ENCODE measurements around the gene PTPN6.

The PTPN6 gene

DNA sequence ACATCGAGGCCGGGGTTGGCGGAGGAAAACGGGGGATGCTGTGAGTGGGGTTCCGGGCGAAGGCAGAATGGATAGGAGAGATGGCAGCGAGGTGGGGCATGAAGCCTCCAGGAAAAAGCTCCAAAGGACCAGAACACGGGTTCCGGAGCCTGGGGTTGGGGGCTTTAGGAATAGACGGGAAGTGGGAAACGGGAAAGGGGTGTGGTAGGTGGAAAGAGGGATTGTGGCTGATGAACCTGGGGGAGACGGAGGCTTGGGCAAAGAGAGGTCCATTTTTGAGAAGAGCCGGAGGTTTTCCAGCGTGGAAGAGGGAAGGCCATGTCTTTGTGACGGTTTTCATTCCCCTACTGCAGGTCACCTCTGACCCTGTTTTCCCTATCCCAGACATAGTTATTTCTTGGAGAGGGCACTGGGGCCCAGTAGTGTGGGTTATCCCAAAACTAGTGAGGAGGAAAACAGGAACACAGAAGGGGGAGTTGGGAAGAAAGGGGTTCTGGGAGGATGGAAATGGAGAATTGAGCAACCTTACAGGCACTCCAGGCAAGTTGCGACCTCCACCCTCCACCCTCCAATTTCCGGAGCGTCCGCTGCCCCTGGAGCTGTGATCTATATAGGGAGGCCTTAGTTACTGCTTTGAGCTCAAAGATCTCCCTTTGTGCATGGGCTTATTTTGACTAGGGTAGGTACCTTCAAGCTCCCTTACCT is 22.3 kb upstream of the PTPN6 start:
- peak overlapping the region; percentile 82 for H3K4me3 ChIP-seq (ENCODE audit: low read length)
- TF ChIP-seq ZNF274 (IDR thresholded peaks at IDR 0.05; ENCODE audit: low read depth, low read length): no peak

DNA sequence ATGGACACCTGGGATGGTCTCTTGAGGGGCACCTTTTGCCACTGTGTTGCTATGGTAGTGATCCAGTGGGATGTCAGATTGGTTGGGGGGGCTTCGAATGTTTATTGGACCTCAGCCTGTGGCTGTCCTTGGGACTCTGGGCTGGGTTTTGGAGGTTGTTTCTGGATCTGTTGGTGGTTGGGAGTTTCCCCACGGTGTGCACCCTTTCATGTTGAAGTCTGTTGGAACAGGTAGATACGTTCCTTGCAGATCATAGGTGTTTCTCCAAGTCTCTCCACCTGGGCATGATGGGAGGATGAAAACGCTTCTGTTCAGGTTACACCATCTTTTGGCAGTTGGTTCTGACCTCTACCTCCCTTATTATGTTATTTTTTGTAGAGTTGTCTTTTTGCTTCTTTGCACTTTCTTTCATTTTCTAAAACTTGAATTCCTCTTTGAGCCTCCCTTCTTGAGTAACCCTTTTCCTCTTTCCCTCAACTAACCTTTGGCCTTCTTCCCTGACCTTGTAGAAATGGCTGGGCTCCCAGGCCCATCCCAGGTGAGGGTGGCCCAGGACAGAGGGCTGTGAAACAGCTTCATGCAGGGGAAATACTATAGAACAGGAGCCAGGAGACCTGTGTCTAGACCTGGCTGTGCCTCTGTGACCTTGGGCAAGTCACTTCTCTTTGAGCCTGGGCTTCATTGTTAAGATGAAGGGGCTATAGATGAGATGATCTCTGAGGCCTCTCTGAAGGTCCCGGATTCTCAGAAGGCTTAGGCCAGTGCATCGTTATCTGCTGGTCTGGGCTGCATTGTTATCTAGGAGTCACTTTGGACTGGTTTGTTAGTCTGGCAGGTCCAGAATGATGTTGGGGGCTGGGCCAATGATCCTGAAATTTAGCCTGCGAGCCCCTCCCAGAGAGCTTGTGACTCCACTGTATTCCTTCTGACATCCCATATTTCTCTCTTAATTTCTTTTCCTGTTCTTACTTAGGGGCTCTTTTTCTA is 21.4 kb upstream of the PTPN6 start:
- peak overlapping the region; percentile 82; the same call in 1 of the 2 replicates for H3K4me3 ChIP-seq (ENCODE audit: low read length)
- TF ChIP-seq ZNF274 (IDR thresholded peaks at IDR 0.05; ENCODE audit: low read depth, low read length): no peak

DNA sequence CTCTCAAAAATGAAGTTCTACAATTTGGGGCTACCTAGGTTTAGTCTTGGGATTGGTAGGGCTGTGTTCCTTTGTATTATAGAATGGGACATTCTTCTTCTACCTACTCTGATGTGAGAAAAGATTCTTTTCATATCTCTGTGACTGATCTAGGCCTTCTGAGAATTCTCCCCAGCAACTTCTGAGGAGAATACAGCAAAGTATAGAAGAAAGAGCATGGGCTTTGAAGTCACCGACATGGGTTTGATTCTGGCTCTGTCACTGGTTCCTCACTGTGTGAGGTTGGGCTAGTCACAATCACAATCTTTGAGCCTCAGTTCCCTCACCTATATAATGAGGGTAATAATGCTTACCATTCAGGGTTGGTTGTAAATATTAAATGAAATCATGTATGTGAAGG is 18.4 kb upstream of the PTPN6 start:
- H3K4me3 ChIP-seq (ENCODE audit: low read length): no peak overlapping the region
- TF ChIP-seq ZNF274 (IDR thresholded peaks at IDR 0.05; ENCODE audit: low read depth, low read length): no peak

DNA sequence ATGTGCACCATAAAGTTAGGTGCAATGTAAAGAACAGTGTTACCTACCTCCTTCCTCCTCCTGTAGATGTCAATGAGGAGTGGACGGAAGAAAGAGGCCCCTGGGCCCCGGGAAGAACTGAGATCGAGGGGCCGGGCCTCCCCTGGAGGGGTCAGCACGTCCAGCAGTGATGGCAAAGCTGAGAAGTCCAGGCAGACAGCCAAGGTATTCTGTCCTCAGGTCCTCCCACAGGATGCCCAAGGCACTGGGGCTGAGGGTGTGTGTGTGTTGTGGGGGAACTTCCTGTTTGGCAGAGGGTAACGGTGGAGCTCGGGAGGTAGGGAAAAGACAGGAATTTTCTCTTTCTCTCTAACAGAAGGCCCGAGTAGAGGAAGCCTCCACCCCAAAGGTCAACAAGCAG is 17.0 kb upstream of the PTPN6 start:
- TF ChIP-seq ZNF274 (IDR thresholded peaks at IDR 0.05; ENCODE audit: low read depth, low read length): no peak
- no peak overlapping the region for H3K4me3 ChIP-seq (ENCODE audit: low read length)

DNA sequence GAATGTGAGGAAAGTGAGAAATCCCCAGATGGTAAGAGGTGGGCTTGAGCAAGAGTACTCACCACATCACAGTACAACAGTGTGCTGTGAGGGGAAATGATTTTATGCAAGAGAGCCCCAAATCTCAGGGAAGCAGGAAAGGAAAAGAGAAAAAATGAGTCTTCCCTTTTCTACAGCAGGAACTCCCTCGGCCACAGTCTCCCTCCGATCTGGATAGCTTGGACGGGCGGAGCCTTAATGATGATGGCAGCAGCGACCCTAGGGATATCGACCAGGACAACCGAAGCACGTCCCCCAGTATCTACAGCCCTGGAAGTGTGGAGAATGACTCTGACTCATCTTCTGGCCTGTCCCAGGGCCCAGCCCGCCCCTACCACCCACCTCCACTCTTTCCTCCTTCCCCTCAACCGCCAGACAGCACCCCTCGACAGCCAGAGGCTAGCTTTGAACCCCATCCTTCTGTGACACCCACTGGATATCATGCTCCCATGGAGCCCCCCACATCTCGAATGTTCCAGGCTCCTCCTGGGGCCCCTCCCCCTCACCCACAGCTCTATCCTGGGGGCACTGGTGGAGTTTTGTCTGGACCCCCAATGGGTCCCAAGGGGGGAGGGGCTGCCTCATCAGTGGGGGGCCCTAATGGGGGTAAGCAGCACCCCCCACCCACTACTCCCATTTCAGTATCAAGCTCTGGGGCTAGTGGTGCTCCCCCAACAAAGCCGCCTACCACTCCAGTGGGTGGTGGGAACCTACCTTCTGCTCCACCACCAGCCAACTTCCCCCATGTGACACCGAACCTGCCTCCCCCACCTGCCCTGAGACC is 15.6 kb upstream of the PTPN6 start:
- no peak for TF ChIP-seq ZNF274 (IDR thresholded peaks at IDR 0.05; ENCODE audit: low read depth, low read length)
- H3K4me3 ChIP-seq (ENCODE audit: low read length): no peak overlapping the region

DNA sequence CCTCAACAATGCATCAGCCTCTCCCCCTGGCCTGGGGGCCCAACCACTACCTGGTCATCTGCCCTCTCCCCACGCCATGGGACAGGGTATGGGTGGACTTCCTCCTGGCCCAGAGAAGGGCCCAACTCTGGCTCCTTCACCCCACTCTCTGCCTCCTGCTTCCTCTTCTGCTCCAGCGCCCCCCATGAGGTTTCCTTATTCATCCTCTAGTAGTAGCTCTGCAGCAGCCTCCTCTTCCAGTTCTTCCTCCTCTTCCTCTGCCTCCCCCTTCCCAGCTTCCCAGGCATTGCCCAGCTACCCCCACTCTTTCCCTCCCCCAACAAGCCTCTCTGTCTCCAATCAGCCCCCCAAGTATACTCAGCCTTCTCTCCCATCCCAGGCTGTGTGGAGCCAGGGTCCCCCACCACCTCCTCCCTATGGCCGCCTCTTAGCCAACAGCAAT is 14.9 kb upstream of the PTPN6 start:
- no peak for TF ChIP-seq ZNF274 (IDR thresholded peaks at IDR 0.05; ENCODE audit: low read depth, low read length)
- peak overlapping the region; percentile 72; the same call in 1 of the 2 replicates for H3K4me3 ChIP-seq (ENCODE audit: low read length)

DNA sequence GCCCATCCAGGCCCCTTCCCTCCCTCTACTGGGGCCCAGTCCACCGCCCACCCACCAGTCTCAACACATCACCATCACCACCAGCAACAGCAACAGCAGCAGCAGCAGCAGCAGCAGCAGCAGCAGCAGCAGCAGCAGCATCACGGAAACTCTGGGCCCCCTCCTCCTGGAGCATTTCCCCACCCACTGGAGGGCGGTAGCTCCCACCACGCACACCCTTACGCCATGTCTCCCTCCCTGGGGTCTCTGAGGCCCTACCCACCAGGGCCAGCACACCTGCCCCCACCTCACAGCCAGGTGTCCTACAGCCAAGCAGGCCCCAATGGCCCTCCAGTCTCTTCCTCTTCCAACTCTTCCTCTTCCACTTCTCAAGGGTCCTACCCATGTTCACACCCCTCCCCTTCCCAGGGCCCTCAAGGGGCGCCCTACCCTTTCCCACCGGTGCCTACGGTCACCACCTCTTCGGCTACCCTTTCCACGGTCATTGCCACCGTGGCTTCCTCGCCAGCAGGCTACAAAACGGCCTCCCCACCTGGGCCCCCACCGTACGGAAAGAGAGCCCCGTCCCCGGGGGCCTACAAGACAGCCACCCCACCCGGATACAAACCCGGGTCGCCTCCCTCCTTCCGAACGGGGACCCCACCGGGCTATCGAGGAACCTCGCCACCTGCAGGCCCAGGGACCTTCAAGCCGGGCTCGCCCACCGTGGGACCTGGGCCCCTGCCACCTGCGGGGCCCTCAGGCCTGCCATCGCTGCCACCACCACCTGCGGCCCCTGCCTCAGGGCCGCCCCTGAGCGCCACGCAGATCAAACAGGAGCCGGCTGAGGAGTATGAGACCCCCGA is 14.3 kb upstream of the PTPN6 start:
- peak overlapping the region; percentile 72 for H3K4me3 ChIP-seq (ENCODE audit: low read length)
- TF ChIP-seq ZNF274 (IDR thresholded peaks at IDR 0.05; ENCODE audit: low read depth, low read length): no peak

DNA sequence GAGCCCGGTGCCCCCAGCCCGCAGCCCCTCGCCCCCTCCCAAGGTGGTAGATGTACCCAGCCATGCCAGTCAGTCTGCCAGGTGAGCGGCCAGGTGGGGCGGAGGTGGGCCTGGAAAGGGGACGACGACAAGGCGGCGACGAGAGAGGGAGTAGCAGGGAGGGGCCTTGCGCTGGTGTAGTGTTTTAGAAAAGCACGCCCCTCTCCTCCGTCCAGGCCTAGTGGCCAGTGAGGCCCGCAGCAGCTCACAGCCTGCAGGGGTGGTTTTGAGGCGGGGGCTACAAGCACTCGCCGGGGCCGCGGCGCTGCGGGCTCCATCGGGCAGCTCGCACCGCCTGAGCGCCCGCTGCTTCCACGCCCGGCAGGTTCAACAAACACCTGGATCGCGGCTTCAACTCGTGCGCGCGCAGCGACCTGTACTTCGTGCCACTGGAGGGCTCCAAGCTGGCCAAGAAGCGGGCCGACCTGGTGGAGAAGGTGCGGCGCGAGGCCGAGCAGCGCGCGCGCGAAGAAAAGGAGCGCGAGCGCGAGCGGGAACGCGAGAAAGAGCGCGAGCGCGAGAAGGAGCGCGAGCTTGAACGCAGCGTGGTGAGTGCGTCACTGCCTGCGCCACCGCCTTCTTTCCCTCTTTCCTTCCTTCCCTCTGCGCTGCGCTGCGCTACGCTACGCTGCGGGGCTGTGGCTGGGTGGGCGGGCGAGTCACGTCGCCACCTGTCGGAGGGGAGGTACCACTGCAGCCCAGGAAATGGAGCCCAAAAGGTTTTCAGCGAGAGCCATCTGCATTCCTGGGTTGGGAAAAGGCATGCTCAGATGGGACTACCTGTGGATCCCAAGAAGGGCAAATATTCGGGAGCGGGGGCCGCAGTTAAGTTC is 13.4 kb upstream of the PTPN6 start:
- no peak for TF ChIP-seq ZNF274 (IDR thresholded peaks at IDR 0.05; ENCODE audit: low read depth, low read length)
- H3K4me3 ChIP-seq (ENCODE audit: low read length): peak overlapping the region; percentile 72

DNA sequence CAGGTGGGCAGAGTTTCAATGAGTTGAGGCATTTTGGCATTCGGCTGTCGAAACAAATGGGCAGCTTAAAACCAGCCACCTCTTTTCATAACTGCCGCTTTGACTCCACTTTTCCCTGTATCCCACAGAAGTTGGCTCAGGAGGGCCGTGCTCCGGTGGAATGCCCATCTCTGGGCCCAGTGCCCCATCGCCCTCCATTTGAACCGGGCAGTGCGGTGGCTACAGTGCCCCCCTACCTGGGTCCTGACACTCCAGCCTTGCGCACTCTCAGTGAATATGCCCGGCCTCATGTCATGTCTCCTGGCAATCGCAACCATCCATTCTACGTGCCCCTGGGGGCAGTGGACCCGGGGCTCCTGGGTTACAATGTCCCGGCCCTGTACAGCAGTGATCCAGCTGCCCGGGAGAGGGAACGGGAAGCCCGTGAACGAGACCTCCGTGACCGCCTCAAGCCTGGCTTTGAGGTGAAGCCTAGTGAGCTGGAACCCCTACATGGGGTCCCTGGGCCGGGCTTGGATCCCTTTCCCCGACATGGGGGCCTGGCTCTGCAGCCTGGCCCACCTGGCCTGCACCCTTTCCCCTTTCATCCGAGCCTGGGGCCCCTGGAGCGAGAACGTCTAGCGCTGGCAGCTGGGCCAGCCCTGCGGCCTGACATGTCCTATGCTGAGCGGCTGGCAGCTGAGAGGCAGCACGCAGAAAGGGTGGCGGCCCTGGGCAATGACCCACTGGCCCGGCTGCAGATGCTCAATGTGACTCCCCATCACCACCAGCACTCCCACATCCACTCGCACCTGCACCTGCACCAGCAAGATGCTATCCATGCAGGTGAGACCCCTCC is 12.6 kb upstream of the PTPN6 start:
- no peak for TF ChIP-seq ZNF274 (IDR thresholded peaks at IDR 0.05; ENCODE audit: low read depth, low read length)
- H3K4me3 ChIP-seq (ENCODE audit: low read length): peak overlapping the region; percentile 17; the same call in 1 of the 2 replicates

DNA sequence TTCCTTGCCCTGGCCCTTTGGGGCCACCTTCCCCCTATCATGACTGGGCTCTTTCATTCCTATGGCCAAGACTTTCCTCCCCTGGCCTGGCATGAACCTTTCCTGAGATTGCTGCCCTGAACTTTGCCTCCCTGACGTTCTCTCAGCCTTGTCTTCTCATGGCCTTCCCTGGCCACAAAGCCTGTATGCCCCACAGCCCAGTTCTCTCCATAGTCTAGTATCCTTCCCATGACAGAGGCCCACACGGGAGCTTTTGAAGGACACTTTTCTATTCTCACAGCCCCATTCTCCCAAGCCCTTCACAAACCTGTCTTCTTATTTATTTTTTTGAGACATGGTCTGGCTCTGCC is 12.0 kb upstream of the PTPN6 start:
- H3K4me3 ChIP-seq (ENCODE audit: low read length): no peak overlapping the region
- no peak for TF ChIP-seq ZNF274 (IDR thresholded peaks at IDR 0.05; ENCODE audit: low read depth, low read length)

DNA sequence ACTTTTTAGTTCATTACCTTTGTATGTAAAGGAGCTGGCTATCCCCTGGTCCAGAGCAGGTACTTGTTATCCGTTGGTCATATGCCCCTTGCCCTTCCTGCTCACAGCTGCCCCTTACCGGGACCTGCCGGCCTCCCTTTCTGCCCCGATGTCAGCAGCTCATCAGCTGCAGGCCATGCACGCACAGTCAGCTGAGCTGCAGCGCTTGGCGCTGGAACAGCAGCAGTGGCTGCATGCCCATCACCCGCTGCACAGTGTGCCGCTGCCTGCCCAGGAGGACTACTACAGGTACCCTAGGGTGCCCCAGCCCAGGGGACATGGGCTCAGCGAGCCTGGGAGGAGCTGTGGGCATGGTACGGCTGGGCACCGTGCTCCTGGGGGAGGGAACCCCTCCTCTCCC is 9.9 kb upstream of the PTPN6 start:
- H3K4me3 ChIP-seq (ENCODE audit: low read length): no peak overlapping the region
- TF ChIP-seq ZNF274 (IDR thresholded peaks at IDR 0.05; ENCODE audit: low read depth, low read length): no peak

DNA sequence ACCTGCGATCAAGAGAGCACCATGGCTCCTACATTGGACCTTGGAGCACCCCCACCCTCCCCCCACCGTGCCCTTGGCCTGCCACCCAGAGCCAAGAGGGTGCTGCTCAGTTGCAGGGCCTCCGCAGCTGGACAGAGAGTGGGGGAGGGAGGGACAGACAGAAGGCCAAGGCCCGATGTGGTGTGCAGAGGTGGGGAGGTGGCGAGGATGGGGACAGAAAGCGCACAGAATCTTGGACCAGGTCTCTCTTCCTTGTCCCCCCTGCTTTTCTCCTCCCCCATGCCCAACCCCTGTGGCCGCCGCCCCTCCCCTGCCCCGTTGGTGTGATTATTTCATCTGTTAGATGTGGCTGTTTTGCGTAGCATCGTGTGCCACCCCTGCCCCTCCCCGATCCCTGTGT is 9.4 kb upstream of the PTPN6 start:
- H3K4me3 ChIP-seq (ENCODE audit: low read length): no peak overlapping the region
- TF ChIP-seq ZNF274 (IDR thresholded peaks at IDR 0.05; ENCODE audit: low read depth, low read length): no peak

Measured in GM08714 (cell line).